DOHH2 (cell line): Measurements from ENCODE around the gene ZDHHC9.

Source experiments
- H3F3A ChIP-seq: fragments of 200-600 bp; sonication (generic), shearing (Covaris generic); 2 replicates; pipeline ENCODE4 v1.6.0; 2016; ENCODE audit warnings: antibody characterized with exemption, mild to moderate bottlenecking; ENCODE audit not compliant: control insufficient read depth, insufficient read depth
- H3K27ac ChIP-seq: fragments of 200-600 bp; sonication (generic); 2 replicates; pipeline ENCODE4 v1.5.1; 2014; ENCODE audit warnings: low read depth, mild to moderate bottlenecking, low read length, moderate library complexity
- H3K27me3 ChIP-seq: fragments of 200-600 bp; sonication (generic); 2 replicates; pipeline ENCODE4 v1.6.1; 2014; ENCODE audit warnings: mild to moderate bottlenecking, low read length, mixed read lengths; ENCODE audit not compliant: control insufficient read depth
- H3K36me3 ChIP-seq: fragments of 200-600 bp; sonication (generic); 2 replicates; pipeline ENCODE4 v1.6.1; 2014; ENCODE audit warnings: mild to moderate bottlenecking, low read length, moderate library complexity, mixed read lengths; ENCODE audit not compliant: control insufficient read depth
- H3K4me1 ChIP-seq: fragments of 200-600 bp; sonication (generic); 2 replicates; pipeline ENCODE4 v1.6.1; 2014; ENCODE audit warnings: mild to moderate bottlenecking, low read length, mixed read lengths; ENCODE audit not compliant: control insufficient read depth
- H3K4me2 ChIP-seq: fragments of 200-600 bp; sonication (generic); 2 replicates; pipeline ENCODE4 v1.6.0; 2014; ENCODE audit warnings: mild to moderate bottlenecking, low read length, moderate library complexity
- H3K4me3 ChIP-seq: fragments of 200-600 bp; sonication (generic); 2 replicates; pipeline ENCODE4 v1.5.1; 2014; ENCODE audit warnings: mild to moderate bottlenecking, low read length, mixed read lengths
- H3K79me2 ChIP-seq: fragments of 200-600 bp; sonication (generic); 2 replicates; pipeline ENCODE4 v1.6.1; 2014; ENCODE audit warnings: mild to moderate bottlenecking, low read length, mixed read lengths; ENCODE audit not compliant: control insufficient read depth
- H3K9me2 ChIP-seq: fragments of 200-600 bp; sonication (generic); replicated peaks from 2 replicates; pipeline ENCODE4 v1.6.1; 2014; ENCODE audit warnings: mild to moderate bottlenecking, low read length, mixed read lengths; ENCODE audit not compliant: control insufficient read depth
- H3K9me3 ChIP-seq: fragments of 200-600 bp; sonication (generic); 2 replicates; pipeline ENCODE4 v1.6.1; 2014; ENCODE audit warnings: antibody characterized with exemption, low read length, mixed read lengths; ENCODE audit not compliant: control insufficient read depth, insufficient read depth
- H4K20me1 ChIP-seq: fragments of 200-600 bp; sonication (generic); 2 replicates; pipeline ENCODE4 v1.6.0; 2014; ENCODE audit warnings: low read depth, mild to moderate bottlenecking, antibody characterized with exemption, low read length, moderate library complexity; ENCODE audit not compliant: control insufficient read depth, insufficient read depth
- EZH2phosphoT487 ChIP-seq: fragments of 200-600 bp; sonication (generic); IDR thresholded peaks from 2 replicates; pipeline ENCODE4 v1.6.1; 2017; ENCODE audit warnings: borderline replicate concordance, mild to moderate bottlenecking, antibody characterized with exemption, low read length, moderate library complexity, mixed read lengths
- TF ChIP-seq, protein P1 (sequence below): fragments of 200-600 bp; sonication (generic); IDR thresholded peaks from one replicate; pipeline ENCODE4 v1.5.1; 2014; ENCODE audit warnings: antibody characterized with exemption, mild to moderate bottlenecking, low read depth, low read length; ENCODE audit not compliant: poor library complexity, severe bottlenecking

ZDHHC9 gene

DNA sequence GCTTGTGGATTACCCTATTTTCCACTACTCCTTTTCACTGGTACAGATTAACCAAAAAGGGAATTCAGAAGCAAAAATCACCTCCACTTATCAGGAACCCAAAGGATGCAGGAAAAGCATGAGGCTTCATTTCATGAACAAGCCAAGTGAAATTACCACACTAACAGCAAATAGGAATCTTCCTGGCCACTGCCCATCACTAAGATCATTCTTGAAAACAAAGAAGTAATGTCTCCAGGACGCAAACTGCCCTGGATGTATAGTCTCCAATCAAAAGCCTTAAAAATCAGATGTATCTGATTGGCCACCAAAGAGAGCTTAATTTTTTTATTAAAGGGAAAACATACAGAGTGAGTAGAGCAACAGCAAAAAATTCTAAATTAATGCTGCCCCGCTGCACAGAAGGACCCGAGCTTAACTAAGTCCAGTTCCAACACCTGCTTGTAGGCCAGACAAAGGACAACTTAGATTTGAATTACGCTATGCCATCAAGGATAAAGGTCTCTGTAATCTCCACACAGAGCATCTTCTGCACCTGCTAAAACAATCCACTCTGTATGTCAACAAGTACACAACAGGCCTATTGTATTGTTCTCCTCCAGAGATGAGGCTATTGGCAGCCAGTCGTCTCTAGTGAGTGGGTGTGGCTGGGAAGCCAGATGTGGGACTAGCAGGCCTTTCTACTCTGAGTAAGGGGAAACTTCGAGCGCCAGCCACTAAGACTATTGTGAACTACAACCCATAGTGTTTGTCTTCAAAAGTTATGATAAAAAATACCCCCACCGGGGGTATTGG, 12.4 kb downstream of the ZDHHC9 start:
- Histone ChIP-seq H4K20me1 (no peaks in the 10 kb centered on the region), H3K27me3 (no peaks in the 10 kb centered on the region), H3K27ac (no peak overlapping the region), H3K36me3 (no peaks in the 10 kb centered on the region; the same call in 1 of the 2 replicates), H3K4me1 (peaks cover 3% of the 10 kb centered on the region), H3K9me3 (no peaks in the 10 kb centered on the region), H3K9me2 (no peaks in the 10 kb centered on the region), H3F3A (no peaks in the 10 kb centered on the region), H3K79me2 (no peaks in the 10 kb centered on the region), H3K4me3 (no peak overlapping the region), H3K4me2 (no peak overlapping the region)
- no peak for TF ChIP-seq EZH2phosphoT487
- TF ChIP-seq, protein P1, sequence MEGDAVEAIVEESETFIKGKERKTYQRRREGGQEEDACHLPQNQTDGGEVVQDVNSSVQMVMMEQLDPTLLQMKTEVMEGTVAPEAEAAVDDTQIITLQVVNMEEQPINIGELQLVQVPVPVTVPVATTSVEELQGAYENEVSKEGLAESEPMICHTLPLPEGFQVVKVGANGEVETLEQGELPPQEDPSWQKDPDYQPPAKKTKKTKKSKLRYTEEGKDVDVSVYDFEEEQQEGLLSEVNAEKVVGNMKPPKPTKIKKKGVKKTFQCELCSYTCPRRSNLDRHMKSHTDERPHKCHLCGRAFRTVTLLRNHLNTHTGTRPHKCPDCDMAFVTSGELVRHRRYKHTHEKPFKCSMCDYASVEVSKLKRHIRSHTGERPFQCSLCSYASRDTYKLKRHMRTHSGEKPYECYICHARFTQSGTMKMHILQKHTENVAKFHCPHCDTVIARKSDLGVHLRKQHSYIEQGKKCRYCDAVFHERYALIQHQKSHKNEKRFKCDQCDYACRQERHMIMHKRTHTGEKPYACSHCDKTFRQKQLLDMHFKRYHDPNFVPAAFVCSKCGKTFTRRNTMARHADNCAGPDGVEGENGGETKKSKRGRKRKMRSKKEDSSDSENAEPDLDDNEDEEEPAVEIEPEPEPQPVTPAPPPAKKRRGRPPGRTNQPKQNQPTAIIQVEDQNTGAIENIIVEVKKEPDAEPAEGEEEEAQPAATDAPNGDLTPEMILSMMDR, result no peak

DNA sequence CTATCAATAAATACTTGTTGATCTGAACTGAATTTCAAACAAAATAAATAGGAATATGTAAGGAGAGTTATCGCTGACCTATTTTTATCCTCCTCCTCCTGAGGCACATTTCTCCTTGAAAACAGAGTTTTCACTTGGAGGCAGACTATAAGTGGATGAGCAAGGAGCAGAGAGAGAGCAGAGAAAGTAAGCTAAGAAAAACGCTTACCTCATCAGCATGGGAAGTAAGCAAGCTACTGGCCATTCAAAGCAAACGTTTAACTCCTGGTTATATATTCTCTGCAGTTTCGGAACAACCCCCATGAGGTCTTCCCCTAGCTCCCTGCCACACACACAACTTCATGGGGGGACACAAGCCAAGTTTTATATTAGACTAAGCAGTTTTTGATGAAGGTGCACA, 13.2 kb downstream of the ZDHHC9 start:
- H4K20me1 ChIP-seq, result no peaks in the 10 kb centered on the region
- no peaks in the 10 kb centered on the region for H3K79me2 ChIP-seq
- H3K4me1 ChIP-seq, result peaks cover 9% of the 10 kb centered on the region
- no peaks in the 10 kb centered on the region for H3F3A ChIP-seq
- no peak overlapping the region for H3K4me3 ChIP-seq
- TF ChIP-seq, protein P1, result no peak
- TF ChIP-seq EZH2phosphoT487, result no peak
- no peak overlapping the region for H3K27ac ChIP-seq
- no peaks in the 10 kb centered on the region for H3K9me3 ChIP-seq
- H3K4me2 ChIP-seq, result no peak overlapping the region
- H3K27me3 ChIP-seq, result no peaks in the 10 kb centered on the region
- no peaks in the 10 kb centered on the region; the same call in 1 of the 2 replicates for H3K36me3 ChIP-seq
- H3K9me2 ChIP-seq, result no peaks in the 10 kb centered on the region

- Histone ChIP-seq H3K4me2 (peak overlapping the region; percentile 16; the same call in 1 of the 2 replicates), H4K20me1 (no peaks in the 10 kb centered on the region)
Measured at GRCh38 chrX:129825746-129826505, 17.8 kb downstream of the ZDHHC9 start.

More at GRCh38 chrX:129825746-129826505, 17.8 kb downstream of the ZDHHC9 start:
- Histone ChIP-seq H3K4me3 (no peak overlapping the region), H3K27me3 (no peaks in the 10 kb centered on the region), H3K27ac (no peak overlapping the region), H3F3A (no peaks in the 10 kb centered on the region), H3K79me2 (no peaks in the 10 kb centered on the region), H3K9me2 (no peaks in the 10 kb centered on the region), H3K9me3 (no peaks in the 10 kb centered on the region), H3K36me3 (peaks cover 9% of the 10 kb centered on the region), H3K4me1 (peaks cover 9% of the 10 kb centered on the region)
- TF ChIP-seq, protein P1, result no peak
- no peak for TF ChIP-seq EZH2phosphoT487
